Left hindlimb (tissue), 1 donor: Measurements from ENCODE around the gene KCTD10.

Source experiments
- DNase-seq: peaks from one replicate; pipeline ENCODE4 v3.0.0-alpha.2; 2018

KCTD10 gene, protein sequence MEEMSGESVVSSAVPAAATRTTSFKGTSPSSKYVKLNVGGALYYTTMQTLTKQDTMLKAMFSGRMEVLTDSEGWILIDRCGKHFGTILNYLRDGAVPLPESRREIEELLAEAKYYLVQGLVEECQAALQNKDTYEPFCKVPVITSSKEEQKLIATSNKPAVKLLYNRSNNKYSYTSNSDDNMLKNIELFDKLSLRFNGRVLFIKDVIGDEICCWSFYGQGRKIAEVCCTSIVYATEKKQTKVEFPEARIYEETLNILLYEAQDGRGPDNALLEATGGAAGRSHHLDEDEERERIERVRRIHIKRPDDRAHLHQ

DNA sequence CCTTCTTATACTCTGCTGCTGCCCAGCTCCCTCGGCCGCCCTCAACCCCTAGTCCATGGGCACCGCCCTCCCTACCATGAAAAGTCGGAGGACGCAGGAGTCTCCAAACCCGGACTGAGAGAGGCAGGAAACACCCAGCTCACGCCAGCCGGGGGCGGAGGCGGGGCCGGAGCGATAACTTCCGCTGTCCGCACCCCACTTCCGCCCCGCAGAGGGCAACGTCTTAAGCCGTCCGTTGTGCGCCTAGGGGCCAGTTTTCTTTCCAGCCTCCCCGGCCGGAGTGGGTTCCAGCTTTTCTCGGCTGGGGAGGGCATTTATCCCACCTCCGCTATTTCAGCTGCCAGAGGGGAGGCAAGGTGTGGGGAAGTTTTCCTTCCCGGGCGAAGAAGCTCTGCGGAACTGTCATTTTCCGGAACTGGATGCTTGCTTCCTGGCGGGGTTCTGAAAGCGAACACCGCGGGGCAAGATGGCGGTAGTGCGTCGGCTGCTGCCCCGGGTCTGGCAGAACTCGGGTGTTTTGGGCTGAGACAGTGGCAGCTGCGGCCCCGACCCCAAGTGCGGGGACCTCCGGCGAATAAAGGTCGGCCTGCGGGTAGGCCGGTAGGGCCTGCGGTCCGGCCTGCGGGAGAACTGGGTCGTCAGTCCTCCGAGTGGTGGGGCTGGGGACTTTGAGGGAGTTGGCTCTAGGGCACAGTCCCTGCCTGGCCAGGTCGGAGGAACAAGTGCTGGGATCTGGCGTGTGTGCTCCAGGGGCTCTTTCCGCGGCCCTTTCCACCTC lies at the start of gene KCTD10, which contains the start of gene UBE3B:
Gene KCTD10, minus strand, starts transcription at position 116 of the 778 bp plus-strand sequence. Its CDS starts 38 bp downstream, at position 78.
Gene UBE3B, plus strand, starts transcription at position 450 of the 778 bp plus-strand sequence. CDS start 5,918 bp downstream, outside the sequence.
- DNase-seq, result peak; percentile 89

DNA sequence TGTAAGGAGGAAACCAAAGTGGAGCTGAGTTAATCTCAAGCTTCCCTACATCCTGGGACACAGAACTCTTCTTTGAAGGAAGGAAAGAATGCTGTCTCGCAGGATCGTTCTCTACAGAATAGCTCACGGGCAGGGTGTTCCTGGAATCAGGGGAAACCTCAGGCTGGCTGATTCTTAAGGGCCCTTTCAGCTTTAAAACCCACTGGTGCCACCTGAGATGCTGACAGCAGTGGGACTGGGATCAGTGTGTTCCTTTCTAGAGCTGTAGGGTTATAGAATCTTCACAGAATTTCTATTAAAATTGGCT lies 48.1 kb upstream of the KCTD10 start:
- DNase-seq, result no peak

DNA sequence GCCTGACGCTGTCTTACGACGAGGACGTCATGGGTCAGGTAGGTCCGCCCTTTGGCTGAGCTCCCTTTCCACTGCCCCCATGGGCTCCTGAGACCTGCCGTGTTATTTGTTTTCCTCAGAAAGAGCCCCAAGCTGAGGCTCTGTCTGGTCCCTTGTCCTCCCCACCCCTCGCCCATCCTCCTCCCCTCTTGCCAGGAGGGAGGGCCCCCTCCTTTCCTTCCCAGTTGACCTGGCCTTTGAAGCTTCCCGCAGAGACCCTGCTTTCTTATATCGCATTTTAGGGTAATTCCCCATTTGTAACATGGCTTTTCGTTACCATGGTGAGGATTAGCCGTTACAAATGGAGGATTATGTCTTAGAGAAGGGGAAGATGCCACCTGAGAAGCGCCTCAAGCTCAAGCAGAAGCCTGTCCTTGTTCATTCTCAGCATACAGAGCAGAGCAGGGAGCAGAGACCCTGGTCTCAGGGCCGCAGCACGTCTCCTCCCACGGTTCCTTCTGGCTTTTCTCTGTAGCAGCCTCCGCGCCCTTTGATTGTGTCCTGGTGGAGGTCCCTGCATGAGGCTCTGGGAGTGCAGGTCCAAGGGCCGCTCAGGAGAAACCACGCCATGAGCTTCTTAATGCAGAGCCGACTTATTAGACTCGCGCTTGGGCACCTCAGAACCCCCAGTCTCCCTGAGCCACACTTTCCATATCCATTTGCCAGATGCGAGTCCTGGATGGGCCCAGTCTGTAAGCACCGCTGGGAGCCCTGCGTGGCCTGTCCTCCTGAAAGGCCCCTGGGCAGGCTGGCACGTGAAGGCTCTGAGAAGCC lies 47.6 kb upstream of the KCTD10 start:
- DNase-seq, result no peak

DNA sequence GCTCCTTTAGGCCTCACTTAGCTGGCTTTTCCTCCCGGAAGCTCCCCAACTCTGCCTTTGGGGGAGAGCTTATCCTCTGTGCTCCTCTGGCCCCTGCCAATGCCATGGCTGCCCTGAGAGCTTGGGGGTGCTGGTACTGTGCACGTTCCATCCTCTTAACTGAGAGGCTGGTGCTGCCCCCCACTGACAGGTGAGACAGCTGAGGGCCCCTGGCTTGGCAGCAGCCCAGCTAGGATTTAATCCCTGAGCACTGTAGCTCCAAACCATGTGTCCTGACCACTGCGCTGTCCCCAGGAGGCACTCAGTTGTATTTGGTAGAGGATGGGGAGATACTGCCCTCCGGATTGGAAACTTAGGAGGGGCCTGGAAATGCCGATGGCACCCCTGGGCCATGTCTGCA lies 46.4 kb upstream of the KCTD10 start:
- no peak for DNase-seq

DNA sequence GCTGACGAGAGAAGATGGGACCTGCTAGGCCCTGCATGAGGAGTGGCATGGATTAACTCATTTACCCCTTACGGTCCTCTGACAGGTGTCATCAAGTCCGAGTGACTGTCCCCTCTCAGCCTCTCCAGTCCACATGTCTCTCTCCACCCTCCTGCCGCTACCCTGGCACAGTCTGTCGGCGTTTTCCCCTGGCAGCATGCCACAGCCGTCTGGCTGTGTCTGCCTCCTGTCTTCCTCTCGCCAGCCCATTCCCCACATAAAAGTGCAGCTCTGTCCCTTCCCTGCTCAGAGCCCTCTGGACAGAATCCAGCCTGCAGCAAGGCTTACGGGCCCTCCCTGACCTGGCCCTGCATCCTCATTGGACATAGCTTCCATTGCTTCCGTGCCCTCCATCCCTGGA lies 46.0 kb upstream of the KCTD10 start:
- no peak for DNase-seq

DNA sequence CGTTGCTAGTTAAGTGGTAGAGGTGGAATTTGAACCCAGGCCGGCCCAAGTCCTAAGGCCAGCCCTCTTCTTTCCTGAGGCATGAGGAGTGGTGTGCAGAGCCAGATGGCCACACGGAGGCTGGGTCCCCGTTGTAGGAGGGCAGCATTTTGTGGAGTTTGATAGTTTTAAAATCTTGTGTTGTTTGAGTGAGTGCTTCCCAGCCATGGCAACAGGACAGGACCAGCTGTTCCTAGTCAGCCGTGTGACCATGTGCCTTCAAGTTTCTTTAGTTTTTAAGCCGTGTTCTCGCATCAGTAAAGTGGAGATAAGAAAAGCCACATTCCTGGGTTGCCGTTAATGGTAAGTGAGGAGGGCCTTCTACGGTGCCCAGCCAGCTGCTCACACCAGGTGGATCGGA lies 44.7 kb upstream of the KCTD10 start:
- no peak for DNase-seq

DNA sequence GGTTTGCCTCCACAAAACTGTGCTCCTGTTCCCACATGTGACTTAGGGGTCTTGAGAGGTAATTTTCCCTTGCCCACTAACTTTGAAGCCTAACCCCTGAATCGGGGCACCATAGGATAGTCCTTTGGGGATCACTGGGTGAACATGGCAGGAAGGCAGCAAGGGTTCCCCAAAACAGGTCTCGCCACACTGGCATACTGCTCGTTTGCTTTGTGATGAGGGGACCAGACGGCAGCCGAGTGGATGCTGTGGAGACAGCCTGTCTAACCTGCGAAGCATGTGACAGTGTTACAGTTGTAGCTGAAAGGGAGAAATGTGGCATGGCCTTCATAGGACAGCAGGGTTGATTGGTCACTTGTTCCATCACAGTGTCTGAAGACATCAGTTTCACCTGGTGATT lies 42.7 kb upstream of the KCTD10 start:
- DNase-seq, result no peak

DNA sequence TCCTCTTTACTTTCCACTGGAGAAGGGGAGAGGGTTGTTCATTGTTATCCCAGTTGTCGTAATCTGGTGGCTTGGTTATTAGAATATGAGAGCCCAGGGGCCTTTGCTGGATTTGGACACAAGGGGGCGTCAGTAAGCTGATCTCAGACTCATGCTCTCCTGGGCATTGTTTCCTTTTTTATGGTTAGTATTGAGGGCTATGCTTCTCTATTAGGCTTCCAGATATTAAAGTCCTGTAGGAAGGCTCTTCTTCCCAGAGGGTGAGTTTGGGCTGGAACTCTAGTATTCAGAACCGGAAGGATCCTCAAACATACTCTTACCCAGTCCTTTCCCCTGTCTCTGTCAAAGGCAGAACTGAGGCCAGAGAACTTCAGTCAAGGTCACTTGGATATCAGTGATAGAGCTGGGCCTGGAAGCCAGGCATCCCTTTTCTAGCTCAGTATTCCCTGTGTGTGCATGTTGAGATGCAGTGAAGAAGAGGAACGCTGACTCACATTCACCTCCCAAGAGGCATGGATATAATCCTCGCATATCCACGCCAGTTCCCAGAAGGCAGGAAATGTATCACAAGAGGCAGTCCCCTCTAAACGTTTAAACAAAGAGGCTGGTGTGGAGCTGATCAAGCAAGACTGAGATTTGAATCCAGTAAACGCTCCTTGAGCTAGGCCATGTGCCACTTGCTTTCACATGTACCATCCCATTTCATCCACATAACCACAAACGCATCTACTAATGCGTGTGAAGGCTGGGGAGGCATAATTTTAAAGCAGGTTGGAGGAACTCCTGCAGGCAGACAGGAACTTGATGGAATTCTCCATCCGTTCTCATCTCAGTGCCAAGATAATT lies 41.9 kb upstream of the KCTD10 start:
- no peak for DNase-seq

DNA sequence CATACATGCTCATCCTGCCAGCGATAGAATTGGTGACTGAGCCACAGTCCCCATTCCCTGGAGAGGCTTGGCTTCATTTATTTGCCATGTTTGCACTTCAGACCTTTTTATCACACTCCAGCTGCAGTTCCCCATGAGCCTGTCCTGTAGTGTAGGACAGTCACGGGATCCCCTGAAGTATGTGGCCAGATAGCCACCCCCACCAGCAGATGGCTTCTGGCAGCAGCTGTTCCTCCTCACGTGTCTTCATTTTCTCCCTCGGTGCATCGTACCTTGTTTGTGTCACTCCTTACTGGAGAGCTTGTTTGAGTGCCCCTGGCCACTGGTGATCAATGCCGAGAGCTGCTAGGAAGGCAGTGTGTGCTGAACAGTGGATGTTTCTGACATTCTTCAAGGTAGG lies 40.5 kb upstream of the KCTD10 start:
- no peak for DNase-seq

DNA sequence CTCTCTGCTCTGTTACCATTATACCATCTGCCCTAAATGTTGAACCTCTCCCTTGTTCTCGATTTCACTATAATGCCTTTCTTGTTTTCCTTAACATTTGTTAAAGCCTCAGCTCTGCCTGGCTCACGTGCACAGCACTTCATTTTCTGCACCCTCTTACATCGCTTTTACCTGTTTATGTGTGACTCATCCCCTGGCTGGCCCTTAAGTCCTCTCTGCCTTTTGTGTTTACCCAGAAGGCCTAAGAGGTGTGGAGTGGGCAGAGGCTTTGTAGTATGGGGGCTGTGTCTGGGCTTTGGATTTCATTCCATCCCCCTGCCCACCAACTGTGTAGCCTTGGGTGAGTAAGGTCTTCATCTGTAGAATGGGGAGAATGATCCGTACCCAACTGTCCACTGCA lies 36.9 kb upstream of the KCTD10 start:
- no peak for DNase-seq

DNA sequence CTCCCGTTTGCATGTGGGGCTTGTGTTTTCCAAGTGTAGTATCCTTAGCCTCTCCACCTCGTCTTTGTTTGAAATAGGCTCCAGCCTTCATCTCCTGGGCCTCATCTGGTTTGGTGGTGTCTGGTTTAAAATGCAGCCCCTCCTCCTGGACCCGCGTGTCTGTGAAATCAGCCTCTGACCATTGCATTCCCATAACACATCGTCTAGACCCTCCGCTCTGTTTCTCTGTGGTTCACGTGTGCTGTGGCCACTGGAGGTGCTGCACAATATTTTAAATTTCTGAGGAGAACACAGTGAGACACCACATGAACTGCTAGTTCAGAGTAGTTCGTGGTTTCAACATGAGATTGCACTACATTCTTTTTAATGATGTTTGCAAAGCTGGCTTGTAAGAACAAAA lies 36.0 kb upstream of the KCTD10 start:
- DNase-seq, result no peak

DNA sequence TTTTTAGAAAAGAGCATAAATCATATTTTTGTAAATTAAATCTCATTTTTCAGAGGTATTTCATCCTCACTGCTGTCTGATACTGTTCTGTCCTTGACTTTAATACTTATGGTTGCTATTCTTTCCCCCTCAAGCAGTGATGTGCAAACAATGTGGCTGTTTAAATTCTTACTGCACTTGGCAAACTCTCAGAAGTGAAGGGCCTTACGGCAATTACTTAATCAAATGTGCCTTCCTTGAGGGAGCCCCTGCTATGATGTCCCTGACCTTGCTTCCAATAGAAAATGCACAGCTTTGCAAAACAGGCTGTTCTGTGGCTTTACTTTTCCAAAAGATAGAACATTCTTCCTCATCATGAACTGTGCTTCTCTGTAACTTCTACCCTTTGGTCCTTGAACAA lies 35.5 kb upstream of the KCTD10 start:
- DNase-seq, result no peak

DNA sequence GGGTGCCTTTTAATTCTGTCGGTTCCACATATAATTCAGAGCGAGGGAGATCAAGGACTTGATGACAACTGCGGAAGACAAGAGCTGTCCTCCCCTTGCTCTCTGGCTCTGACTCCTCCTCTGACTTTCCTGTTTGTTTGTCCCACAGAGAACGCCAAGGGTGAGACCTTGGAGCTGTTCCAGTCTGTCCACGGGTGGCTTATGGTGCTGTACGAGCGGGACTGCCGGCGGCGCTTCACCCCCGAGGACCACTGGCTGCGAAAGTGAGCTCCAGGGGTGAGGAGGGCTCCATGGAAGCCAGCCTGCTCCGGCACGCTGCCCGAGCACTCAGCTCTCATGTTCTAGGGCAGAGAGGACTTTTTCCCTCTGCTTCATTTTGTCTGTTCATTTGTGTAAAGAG lies 33.1 kb upstream of the KCTD10 start:
- no peak for DNase-seq

DNA sequence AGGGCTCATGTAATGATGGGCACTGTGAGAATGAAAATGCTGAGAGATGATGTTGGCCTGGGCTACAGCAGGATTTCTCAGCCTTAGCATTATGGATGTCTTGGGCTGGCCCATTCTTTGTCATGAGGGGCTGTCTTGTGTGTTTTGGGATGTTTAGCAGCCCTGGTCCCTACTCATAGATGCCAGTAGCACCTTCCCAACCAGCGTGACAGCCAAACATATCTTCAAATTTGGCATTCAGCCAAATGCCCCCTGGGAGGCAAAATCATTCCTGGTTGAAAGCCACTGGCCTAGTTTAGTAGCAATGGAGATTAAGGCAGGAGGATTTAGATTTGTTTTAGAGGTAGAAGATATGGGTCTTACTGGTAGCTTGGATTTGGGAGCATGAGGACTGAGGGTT lies 27.0 kb upstream of the KCTD10 start:
- DNase-seq, result no peak

DNA sequence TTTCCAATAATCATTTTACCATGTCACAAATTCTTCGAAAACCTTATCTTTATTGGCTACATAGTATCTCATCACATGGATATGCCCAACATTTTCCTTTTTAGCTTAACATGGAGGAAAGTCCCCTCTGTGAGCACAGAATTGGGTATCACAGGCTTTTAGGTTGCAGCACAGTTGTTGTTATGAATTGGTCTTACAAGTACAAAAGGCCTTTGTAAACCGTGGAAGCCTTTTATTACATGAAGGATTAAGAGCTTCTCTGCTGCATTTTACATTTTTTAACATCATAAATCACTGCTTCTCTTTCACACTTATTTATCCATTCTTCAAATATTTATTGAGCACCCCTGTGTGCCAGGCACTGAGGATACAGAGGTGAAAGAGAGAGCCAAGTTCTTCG lies 26.5 kb upstream of the KCTD10 start:
- no peak for DNase-seq

DNA sequence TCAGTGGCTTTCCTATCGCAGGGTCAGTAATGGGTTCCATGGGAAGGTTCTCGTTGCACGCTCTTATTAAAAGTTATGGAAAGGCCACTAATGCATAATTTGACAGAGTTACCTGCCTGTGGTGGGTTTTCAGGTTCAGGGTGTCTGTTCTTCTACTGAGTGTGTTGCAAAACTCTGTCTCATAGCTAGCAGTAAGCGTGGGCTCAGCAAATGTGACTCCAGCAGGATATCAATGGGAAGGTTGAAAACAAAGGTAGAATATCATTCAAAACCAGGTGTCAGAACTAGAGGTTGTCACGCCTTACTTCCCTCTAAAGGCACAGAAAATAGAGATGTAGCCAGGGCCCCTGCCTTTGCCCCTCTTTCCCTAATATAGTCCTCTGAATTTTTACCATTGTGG lies 25.2 kb upstream of the KCTD10 start:
- no peak for DNase-seq

DNA sequence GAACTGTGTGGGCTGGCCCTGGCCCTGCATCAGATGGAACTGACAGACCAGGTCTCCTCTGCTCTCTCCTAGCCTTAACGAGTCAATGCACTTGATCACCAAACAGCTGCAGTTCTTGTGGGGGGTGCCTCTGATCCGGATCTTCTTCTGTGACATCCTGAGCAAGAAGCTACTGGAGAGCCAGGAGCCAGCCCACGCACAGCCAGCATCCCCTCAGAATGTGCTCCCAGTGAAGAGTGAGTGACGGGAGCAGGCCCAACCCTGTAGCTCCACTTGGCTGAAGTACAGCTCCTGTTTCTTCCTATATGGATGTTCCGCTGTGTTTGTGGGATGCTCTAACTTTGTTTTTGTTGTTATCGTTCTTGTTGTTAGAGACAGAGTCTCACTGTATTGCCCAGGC lies 24.2 kb upstream of the KCTD10 start:
- DNase-seq, result no peak

DNA sequence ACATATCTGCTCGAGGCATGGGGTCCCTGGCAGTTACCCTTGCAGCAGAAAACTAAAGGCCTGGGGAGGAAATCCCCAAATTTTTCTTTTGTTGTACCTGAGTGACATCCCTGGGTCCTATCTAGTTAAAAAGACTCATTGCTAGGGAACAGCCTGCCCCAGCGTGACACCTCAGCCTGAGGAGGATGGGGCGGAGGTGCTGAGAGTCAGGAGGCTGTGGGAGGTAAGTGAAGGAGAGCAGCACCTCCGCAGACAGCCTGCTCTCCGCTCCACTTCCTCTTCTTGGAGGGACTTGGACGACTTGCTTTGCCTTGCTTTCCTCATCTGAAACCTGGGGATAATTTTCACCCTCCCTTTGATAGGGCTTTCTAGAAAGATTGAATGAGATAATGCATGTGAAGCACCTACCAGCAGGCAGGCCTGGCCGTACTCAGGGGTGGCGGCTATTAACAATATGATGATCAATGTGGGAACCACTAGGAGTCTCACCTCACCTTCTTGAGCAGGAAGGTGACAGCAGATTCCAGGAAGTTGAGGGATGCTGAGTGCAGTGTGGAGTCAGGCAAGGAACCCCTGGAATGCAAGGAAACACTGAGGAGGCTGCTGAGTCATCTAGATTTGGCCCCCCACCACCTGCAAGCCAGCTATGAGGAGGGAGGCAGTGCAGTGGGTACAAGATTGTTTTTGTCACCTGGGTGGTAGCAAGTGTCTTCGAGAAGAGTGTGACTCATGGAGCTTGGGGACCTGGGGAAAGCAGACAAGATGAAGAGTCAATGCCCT lies 23.5 kb upstream of the KCTD10 start:
- DNase-seq, result no peak

DNA sequence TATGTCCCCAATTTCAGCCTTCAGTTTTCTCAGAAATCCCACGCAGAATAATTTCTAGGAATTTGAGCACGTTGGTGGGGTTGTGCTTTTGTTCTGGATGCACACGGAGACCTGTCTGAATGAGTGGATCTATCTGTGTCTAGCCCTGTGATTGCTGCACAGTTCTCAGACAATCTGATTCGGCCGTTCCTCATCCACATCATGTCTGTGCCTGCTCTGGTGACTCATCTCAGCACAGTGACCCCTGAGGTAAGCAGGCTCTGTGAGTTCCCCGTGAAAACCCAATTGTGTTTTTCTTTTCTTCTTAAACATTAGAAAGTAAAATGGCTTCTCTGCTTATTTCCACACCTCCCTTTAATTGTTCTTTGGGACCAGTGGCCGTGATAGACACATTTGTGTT lies 20.6 kb upstream of the KCTD10 start:
- DNase-seq, result no peak

DNA sequence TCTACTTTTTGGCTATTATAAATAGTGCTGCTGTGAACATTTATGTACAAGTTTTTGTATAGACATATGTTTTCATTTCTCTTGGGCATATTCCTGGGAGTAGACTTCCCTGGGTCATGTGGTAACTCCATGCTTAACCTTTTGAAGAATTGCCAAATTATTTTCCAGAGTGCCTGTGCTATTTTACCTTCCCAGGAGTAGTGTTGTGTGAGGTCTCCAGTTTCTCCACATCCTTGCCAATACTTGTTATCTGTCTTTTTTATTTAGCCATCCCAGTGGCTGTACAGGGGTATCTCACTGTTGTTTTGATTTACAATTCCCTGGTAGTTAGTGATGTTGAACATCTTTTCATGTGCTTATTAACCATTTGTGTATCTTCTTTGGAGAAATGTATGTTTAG lies 19.2 kb upstream of the KCTD10 start:
- DNase-seq, result no peak

DNA sequence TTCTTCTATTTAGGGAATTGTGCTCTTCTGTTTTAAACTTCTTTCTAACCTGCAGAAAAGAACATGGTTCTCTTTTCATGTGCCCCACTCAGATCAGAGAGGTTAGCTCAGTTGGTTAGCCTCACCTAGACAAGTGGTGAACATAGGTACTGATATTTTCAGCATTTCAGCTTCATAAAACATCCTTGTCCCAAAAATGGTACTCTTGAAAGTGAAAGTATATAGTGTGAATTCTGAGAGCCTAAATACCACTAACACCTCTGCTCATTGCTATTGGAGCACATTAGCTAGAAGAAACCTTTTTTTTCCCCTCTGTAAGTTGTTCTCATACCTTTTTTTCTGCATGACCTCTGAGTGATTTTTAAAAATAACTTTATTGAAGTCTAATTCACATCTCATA lies 17.9 kb upstream of the KCTD10 start:
- DNase-seq, result no peak

DNA sequence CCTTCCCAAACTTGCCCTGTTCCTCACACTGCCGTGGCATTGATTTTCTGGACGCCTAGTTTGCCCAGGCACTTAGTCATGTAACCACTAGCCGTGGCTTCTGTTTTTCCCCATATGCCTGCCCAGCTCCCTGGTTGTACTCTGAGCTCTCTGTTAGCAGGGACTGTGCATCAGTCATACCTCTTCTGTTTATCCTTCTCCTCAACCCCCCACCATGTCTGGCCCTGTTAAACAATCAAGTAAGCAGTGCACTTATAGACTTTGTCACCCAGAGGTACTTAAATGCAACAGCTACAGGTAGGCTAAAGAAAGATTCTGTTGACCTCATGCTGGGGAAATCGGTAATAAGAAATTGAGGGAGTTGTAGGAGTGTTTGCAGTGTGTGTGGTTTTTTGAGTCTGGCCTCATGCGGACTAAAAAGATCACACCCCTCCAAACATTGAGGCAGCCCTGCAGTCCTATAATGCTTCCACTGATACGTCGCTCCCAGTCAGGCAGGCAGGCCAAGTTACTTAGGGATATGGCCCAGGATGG lies 17.3 kb upstream of the KCTD10 start:
- no peak for DNase-seq
